IPS DF 4.7 (cell line): ENCODE results near the gene SLC5A4.
"Not testable (repeated sequence)": the region's sequence is repeated elsewhere in the genome, so short reads cannot be mapped to it uniquely, and the experiment has no call there.

ENCODE experiments used
- DNase-seq: peaks from one replicate; pipeline ENCODE4 v3.0.0-alpha.2; 2013; ENCODE audit warnings: low spot score; ENCODE audit errors: extremely low read depth

The SLC5A4 gene

DNA sequence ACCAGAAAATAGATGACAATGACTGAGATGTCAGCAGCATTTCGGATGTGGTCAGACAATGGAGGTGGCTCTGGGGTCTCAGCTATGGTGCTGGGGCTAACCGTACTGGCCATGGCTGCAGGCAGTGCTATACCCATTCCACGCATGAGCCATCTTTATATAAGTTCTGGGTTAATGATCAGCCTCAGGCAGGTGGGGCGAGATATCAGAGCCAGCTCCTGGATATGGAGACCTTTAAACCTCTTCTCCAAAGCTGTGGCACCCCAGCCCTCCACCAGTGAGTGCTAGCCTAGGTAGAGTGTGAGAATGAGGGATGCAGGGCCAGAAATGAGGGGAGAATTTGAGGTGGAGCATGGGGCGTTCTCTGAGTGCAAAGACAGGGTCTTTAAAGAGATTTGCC is at the start of gene SLC5A4:
Gene SLC5A4 (minus strand): TSS at position 131 of the 400 bp plus-strand sequence. CDS start 18 bp downstream, at position 113.
- no peak for DNase-seq

DNA sequence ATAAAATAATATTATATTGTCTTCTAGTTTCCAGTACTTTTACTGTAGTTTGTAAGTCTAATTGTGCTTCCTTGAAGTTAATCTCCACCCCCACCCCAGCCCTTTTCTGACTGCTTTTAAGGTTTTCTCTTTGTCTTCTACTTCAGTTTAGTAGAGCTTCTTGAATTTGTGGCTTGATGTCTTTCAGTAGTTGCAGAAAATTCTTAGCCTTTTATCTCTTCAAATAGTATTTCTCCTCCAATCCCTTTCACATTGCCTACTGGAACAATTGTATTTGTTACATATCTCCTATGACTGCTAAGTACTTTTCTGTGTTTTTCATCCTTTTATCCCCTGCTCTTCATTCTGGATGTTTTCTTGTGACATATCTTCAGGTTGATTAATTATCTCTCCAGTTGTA is 38.8 kb upstream of the SLC5A4 start:
- DNase-seq, result not testable (repeated sequence)

DNA sequence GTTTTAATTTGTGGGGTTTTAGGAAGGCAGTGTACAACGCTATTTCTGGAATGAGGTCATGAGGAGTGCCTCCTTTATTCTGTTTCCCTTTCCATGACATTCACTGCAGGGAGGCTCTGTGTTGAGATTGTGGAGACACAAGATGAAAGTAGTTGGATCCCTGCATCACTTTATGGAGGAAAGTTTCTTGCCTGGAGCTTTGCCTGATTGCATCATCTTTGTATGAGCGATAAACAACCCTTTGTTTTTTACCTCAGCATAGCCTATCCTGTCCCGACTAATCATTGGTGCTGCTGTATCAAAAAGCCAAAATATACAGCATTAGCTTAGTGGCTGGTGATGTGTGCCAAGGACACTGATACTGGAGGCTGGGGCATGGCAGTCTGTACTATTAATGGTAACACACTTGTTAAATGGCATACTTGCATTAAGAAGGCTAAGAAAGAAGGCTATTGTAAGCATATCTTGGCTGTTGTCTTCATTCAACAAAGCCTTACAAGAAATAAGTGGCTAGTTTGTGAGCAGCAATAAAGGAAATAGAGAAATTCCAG is 31.2 kb upstream of the SLC5A4 start:
- no peak for DNase-seq

DNA sequence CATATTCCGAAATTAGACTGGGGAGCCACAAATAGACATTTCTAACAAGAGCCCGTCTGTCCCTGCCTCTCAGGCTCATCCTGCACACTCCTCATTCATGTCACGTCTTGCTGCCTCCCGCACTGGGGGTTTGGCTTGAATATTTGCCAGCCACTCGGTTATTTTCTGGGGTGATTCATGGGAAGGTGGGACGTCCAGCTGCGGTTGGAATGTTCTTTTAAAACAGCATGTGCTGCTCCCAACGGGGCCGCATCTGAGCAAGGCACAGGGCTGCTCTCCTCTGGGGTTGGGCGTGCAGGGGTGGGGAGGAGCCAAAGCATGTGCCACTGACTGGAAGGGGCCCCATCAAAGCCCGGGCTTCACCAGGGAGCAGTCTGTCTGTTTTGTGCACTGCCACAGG is 25.9 kb upstream of the SLC5A4 start:
- no peak for DNase-seq

DNA sequence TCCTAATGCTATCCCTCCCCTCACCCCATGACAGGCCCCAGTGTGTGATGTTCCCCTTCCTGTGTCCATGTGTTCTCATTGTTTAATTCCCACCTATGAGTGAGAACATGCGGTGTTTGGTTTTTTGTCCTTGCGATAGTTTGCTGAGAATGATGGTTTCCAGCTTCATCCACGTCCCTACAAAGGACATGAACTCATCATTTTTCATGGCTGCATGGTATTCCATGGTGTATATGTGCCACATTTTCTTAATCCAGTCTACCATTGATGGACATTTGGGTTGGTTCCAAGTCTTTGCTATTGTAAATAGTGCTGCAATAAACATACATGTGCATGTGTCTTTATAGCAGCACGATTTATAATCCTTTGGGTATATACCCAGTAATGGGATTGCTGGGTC is 20.2 kb upstream of the SLC5A4 start:
- DNase-seq, result not testable (repeated sequence)

DNA sequence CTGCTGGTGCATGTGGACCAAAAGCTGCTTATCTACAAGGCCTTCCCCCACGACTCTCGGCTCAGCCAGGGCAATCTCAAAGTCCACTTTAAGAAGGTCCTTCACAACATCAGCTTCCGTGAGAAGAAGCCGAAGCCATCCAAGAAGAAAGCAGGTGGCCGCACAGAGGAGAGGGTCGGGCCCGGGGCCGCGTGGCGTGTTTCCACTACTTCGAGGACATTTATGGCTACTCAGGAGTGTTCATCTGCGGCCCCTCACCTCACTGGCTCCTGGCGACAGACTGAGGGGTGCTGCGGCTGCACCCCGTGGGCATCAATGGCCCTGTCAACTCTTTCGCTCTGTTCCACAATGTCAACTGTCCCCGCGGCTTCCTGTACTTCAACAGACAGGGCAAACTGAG is 16.2 kb upstream of the SLC5A4 start:
- DNase-seq, result no peak

DNA sequence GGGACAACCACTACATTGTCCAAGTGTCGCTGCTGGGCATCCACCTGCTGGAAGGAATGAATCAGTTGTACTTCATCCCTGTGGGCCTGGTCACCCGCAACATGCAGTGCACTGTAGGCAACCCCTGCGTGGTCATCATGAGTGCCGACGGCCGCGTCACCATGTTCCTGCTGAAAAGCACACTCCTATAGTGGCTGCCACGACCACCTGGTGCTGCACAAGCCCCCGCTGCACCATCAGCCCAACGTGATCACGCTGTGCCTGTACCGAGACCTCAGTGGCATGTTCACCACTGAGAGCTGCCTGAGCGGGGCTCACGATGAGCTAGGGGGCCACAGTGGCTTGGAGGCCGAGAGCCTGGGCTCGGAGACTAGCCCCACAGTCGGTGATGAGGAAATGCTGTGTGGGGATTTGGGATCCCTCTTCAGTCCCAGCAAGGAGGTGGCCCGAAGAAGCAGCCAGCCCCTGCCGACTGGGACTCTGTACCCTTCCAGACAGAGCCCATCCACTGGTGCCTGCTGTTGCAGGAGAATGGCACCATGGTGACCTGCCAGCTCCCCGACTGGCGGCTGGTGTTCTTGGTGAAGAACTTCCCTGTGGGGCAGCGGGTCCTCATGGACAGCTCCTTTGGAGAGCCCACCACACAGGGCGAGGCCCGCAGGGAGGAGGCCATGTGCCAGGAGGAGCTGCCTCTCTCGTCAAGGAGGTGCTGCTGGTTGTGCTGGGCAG is 15.7 kb upstream of the SLC5A4 start:
- no peak for DNase-seq

DNA sequence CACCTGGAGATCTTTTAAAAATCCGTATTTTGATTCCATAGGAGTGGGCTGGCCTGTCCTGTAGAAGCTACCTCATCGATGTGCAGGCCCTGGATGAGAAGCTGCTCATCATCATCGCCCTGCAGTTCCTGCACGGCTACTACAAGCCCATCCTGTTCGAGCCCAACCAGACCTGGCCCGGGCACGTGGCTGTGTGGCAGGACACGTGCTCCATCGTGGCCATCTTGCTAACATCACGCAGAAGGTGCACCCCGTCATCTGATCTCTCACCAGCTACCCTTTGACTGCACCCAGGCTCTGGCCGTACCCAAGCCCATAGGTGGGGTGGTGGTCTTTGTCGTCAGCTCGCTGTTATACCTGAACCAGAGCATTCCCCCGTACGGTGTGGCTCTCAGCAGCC is 14.2 kb upstream of the SLC5A4 start:
- no peak for DNase-seq

DNA sequence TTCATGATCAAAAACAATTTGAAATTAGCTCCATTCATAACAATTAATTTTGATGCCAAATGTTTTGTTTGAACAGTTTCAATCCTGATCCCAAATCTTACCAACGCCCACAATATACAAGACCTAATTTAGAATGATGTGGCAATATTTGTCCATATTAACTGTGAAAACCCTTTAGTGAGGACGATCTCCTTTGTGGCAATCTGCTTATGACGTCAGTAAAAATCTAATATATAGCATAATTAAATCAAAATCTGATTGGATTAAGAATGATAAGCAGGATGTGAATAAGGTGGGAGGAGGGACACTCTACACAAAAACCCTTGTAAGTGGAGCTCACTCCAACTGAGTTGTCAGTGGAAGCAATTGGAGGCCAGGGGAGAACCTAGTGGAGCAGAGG is 11.9 kb upstream of the SLC5A4 start:
- no peak for DNase-seq

DNA sequence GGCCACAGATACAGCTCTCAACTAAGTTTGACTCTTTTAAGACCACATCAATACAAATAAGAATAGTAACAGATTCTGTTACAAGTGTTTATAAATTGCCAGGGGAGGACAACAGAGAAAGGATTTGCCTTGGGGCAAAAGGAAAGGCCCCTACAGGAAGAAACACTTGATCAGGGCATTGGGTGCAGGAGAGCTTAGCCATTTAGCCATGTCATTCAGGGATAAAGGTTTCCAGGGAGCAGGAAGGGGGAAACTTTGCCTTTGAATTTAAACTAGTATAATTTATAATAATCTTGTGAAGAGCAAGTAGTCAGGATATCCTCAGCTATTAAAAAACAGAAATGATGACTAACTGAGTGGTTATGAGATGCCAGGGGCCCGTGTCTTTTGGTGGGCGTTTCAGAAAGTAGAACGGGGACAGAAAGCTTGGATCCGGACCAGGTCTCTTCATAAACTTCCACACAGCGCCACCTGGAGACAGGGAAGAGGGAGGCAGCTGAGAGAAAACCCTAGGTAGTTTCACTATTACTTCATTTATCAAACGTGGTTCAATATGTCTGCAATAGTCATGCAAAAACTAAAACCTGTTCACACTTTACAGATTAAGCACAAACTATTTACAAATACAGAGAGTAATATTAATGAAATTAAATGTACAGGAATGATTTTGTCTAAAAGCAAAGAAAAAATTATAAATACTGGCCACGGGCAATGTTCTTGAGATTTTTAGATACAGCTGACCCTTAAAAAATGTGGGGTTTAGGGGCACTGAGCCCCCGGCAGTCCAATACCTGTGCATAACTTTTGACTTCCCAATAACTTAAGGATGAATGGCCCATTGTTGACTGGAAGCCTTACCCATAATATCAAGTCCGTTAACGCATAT is 11.0 kb upstream of the SLC5A4 start:
- peak; percentile 62 for DNase-seq

DNA sequence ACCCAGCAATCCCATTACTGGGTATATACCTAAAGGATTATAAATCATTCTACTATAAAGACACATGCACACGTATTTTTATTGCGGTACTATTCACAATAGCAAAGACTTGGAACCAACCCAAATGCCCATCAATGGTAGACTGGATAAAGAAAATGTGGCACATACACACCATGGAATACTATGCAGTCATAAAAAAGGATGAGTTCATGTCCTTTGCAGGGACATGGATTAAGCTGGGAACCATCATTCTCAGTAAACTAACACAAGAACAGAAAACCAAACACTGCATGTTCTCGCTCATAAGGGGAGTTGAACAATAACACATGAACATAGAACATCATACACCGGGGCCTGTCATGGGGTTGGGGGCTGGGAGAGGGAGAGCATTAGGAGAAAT is 8.5 kb upstream of the SLC5A4 start:
- not testable (repeated sequence) for DNase-seq

DNA sequence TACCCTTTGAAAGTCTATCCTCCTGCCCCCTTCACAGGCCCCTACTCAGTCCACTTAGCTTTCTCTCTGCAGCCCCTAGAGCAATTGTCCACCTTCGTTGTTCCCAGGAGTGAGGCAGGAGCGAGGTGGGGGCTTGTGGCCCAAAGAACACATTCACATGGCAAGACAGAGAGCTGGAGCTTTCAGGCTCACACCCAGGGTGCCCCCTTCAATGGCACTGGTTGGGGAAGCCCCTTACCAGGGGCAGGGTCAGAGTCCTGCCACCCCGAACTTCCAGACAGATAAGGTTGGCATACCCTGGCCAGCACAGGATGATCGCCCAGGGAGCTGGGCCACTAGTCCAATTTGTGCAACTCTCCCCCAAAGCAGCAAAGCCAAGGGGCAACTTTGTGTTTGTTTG is 6.2 kb upstream of the SLC5A4 start:
- no peak for DNase-seq

DNA sequence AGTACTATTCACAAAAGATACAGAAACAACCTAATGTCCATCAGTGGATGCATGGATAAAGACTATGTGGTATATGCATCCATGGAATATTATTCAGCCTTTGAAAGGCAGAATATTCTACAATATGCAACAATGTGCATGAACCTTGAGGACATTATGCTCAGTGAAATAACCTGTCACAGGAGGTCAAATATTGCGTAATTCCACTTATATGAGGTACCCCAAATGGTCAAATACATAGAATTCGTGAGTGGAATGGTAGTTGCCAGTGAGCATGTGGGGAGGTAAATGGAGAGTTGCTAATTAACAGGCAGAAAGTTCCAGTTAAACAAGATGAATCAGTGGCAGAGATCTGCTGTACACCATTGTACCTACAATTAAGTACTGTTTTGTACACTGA is 3.6 kb upstream of the SLC5A4 start:
- no peak for DNase-seq

DNA sequence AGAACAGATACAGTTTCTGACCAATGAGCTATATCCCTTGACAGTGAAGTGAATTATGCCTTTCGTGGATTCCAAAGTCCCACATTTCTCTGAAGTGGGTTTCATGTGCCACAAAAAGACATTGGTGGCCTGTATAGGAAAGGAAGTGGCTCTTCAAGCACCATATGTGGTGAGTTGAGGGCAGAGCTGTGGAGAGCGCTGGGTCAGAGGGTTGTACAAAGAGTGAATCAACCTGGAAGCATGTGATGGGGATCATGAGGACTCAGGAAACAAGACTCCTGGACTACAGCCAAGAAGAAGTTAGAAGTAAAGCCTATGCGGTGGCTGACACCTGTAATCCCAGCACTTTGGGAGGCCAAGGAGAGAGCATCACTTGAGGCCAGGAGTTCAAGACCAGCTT is 579 bp upstream of the SLC5A4 start:
- DNase-seq, result no peak

DNA sequence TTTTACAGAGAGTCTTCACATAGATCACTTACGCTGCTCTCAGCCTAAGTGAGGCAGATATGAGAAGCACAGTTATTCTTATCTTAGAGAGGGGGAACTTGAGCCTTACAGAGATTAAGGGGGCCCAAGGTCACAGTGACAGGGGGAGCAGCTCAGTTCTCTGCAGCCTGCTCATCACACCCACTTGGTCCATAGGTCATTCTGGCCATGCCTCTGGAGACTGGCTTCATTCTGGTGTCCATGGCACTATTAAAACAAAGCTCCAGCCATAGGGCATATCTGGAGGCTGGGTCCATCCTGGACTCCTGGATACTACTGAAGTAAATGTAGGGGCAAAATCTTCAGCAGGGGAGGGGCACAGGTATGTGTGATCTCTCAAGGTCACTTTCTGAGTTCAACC is 5.9 kb downstream of the SLC5A4 start:
- DNase-seq, result no peak

DNA sequence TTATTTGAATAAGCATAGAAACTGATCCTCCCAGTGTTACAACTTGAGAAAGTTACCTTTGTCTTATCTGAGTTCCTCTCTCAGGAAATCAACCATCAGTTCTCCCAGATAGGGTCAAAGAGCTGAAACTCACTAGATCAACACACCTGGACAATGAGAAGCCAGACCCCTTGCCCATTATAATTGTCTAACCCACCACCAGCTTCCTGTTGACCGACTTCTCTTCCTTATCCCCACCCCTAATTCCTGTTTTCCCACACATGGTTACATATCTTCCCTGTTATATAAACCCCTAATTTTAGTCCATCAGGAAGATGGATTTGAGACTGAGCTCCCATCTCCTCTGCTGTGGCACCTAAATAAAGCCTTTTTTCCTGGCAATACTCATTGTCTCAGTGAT is 6.9 kb downstream of the SLC5A4 start:
- DNase-seq, result no peak

DNA sequence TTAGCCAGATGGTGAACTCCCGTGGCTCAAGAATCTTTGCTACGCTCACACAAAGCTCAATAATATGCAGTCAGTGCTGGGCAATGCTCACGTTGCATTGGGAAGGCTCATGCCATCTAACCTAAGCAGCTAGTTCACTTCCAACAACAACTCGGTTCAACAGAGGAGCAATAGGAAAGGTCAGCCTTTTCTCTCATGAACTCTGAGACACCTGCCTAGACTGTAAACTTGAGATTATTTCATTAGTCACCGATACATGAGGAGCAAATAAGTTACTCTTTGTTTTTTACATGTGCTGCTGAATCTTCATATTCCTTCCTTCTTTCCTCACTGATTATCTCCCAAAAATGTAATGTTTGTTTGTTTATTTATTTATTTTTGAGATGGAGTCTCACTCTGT is 9.0 kb downstream of the SLC5A4 start:
- DNase-seq, result no peak

DNA sequence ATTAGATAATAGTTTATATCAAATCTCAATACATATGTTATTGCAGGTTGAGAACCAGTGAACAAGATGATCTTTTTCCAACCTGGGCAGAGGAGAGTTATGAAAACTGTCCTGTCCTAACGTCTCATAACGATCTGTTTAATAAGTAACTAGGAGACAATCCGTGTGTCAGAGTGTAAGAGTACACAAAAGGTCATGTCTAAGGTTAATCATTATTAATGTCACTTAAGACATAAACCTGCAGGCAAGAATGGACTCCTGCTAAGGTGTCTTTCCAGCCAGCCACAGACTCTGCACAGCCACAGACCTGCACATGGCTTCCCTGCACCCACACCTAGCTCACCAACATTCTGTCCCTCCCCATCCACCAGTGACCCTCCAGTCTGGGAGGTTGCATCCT is 10.1 kb downstream of the SLC5A4 start:
- DNase-seq, result no peak

DNA sequence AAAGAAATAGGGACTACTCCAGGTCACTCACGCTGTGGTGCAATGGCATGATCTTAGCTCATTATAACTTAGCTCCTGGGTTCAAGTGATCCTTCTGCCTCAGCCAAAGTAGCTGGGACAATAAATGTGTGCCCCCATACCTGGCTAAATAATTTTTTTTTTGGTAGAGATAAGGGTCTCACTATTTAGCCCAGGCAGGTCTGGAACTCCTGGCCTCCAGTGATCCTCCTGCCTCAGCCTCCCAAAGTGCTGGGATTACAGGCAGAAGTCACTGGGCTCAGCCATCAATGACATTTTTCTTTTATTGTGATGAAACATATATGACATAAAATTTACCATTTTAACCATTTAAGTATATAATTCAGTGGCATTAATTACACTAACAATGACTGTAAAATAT is 10.6 kb downstream of the SLC5A4 start:
- no peak for DNase-seq

DNA sequence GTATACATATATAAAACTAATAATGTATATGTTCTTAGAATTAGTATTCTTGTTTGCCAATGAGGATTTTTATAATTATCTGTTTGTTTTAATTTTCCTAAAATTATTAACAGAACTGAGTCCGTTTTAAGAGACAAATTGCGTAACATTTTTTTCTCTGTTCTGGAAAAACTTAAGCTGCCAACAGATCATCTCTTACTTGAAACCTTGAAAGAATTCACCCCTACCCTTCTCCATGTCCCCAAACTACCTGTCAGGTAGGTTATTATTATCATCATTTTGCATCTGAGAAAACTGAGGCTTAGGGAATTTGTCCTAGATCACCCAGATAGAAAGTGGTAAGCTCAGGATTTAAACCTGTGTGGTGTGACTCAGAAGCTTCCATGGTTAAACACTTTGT is 14.7 kb downstream of the SLC5A4 start:
- DNase-seq, result no peak

DNA sequence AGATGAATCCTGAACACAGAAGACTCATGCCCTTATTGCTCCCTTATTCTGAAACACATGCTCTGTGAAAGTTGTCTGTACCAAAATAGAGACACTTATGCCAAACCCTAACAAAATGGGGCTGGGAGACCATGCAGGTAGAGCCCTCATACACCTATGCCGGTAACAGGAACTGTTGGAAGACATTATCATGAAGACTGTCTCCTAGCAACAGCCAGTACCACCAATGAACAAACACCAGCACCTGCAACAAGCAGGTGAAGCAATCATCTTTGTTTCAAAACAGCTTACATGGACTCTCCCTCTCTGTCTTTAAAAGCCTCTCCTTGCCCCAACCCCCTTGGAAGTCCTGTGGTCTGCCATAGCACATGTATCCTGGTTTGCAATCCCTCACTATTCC is 17.2 kb downstream of the SLC5A4 start:
- DNase-seq, result no peak

DNA sequence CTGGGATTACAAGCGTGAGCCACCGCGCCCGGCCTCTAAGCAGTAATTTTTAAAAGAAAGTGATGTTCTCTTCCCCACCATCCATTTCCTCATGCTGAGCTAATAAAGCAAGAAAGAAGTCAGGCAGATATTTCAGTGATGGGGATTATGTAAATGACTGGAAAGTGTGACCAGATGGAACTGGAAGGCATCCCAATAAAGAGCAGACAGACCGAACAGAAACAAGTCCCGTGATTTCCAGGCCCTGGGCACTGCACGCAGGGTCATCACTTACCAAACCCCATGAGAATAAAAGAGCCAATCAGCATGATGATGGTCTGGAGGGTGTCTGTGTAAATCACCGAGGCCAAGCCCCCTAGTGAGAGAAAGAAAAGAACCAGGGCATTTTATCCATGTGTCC is 18.2 kb downstream of the SLC5A4 start:
- DNase-seq, result no peak

DNA sequence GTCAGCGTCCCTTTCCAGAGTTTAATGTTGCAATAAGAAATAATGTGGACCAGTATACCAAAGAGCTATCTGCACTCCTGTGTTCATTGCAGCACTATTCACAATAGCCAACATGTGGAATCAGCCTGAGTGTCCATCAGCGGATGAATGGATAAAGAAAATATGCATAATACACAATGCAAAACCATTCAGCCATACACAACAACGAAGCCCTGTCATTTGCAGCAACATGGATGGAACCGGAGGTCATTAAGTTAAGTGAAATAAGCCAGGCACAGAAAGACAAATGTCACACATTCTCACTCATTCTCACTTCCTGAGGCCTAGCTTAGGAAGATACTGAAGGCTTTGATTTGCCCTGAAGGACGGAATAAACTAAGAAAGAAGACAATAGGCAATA is 22.1 kb downstream of the SLC5A4 start:
- DNase-seq, result no peak
